H1 (cell line): Measurements from ENCODE around the gene AHRR. TPM values are rescaled to one million over a fixed set of nuclear protein-coding genes. Genes with fewer than 3 reads are reported as not detected.
"Not testable (repeated sequence)": the region's sequence is repeated elsewhere in the genome, so short reads cannot be mapped to it uniquely, and the experiment has no call there.

Source experiments
- CTCF ChIA-PET: fragments of 300-600 bp; sonication (Branson Sonifier 250); formaldehyde crosslinking; loops from one replicate; lab custom pipeline; 2021; ENCODE audit not compliant: partially characterized antibody; lab: Charles Lee
- POLR2A ChIA-PET: fragments of 300-600 bp; sonication (Branson Sonifier 250); formaldehyde crosslinking; loops from one replicate; lab custom pipeline; 2021; ENCODE audit warnings: inconsistent platforms; ENCODE audit not compliant: partially characterized antibody; lab: Charles Lee
- DNase-seq, 2 experiments: peaks; one replicate each; pipeline versions ENCODE4 v3.0.0 to v3.0.0-alpha.2; 2010 to 2022; ENCODE audit warnings: low spot score in 2 of 2, low read depth in 1 of 2, mixed read lengths in 1 of 2
- FAIRE-seq: peaks from 2 replicates; lab custom pipeline; 2011; peaks lifted over from hg19 to GRCh38; lab: Jason Lieb, UNC
- H2AFZ ChIP-seq: 2 replicates; pipeline ENCODE4 v1.8.1; 2012; ENCODE audit warnings: low read length, inconsistent platforms
- H2AK5ac ChIP-seq: 2 replicates; pipeline ENCODE4 v1.6.1; 2013; ENCODE audit warnings: low read depth, low read length
- H2BK120ac ChIP-seq: replicated peaks from 2 replicates; pipeline ENCODE3; 2013; ENCODE audit warnings: low read depth, low read length, inconsistent platforms
- H2BK12ac ChIP-seq: 2 replicates; pipeline ENCODE4 v1.6.1; 2013; ENCODE audit warnings: low read depth, low read length
- H2BK15ac ChIP-seq: 2 replicates; pipeline ENCODE4 v1.6.1; 2013; ENCODE audit warnings: low read length
- H2BK20ac ChIP-seq: 2 replicates; pipeline ENCODE4 v1.6.1; 2013; ENCODE audit warnings: low read length
- H2BK5ac ChIP-seq: 2 replicates; pipeline ENCODE4 v1.6.1; 2013; ENCODE audit warnings: low read depth, low read length
- H3K14ac ChIP-seq: 2 replicates; pipeline ENCODE4 v1.6.1; 2013; ENCODE audit warnings: inconsistent platforms; ENCODE audit not compliant: insufficient read length
- H3K18ac ChIP-seq: 2 replicates; pipeline ENCODE4 v1.6.1; 2013; ENCODE audit warnings: low read length; ENCODE audit errors: extremely low read depth
- H3K23ac ChIP-seq: 2 replicates; pipeline ENCODE4 v1.6.1; 2013; ENCODE audit warnings: inconsistent platforms; ENCODE audit not compliant: insufficient read length
- H3K23me2 ChIP-seq: 2 replicates; pipeline ENCODE4 v1.6.1; 2013; ENCODE audit warnings: low read depth, low read length
- H3K27ac ChIP-seq: 2 replicates; pipeline ENCODE4 v1.6.1; 2011; ENCODE audit warnings: low read depth, low read length, inconsistent platforms
- H3K27me3 ChIP-seq, 4 experiments: replicated peaks in 1 of 4; 1 replicate in 1 of 4; 2 replicates in 3 of 4; pipeline versions ENCODE4 v1.6.1 to v1.8.1; 2011 to 2013; ENCODE audit warnings: low read length in 3 of 4, mild to moderate bottlenecking in 3 of 4, inconsistent platforms in 2 of 4, mixed read lengths in 2 of 4, moderate library complexity in 1 of 4; ENCODE audit not compliant: control insufficient read depth in 3 of 4, insufficient read depth in 3 of 4; ENCODE audit errors: extremely low read depth in 1 of 4
- H3K36me3 ChIP-seq, 4 experiments: 2 replicates each; pipeline versions ENCODE4 v1.6.1 to v1.8.1; 2011 to 2013; ENCODE audit warnings: mild to moderate bottlenecking in 4 of 4, low read length in 3 of 4, moderate library complexity in 2 of 4, control low read depth in 1 of 4, inconsistent platforms in 1 of 4; ENCODE audit not compliant: insufficient read depth in 4 of 4, control insufficient read depth in 2 of 4
- H3K4ac ChIP-seq: replicated peaks from 2 replicates; pipeline ENCODE3; 2013; ENCODE audit warnings: low read length, low read depth, mixed read lengths, inconsistent platforms; ENCODE audit not compliant: insufficient read length
- H3K4me1 ChIP-seq, 4 experiments: replicated peaks in 1 of 4; 1 replicate in 1 of 4; 2 replicates in 3 of 4; pipeline versions ENCODE4 v1.6.1 to v1.8.1; 2011 to 2013; ENCODE audit warnings: low read length in 3 of 4, inconsistent platforms in 2 of 4, mixed read lengths in 1 of 4; ENCODE audit not compliant: insufficient read depth in 4 of 4, control insufficient read depth in 3 of 4
- H3K4me2 ChIP-seq, 2 experiments: 2 replicates each; pipeline versions ENCODE4 v1.6.1 to v1.8.1; 2011 to 2013; ENCODE audit warnings: low read depth in 2 of 2, low read length in 2 of 2, control low read depth in 1 of 2, inconsistent platforms in 1 of 2, mild to moderate bottlenecking in 1 of 2; ENCODE audit not compliant: insufficient read depth in 1 of 2
- H3K4me3 ChIP-seq, 4 experiments: fragments of 200-600, 300-600 bp in 1 of 4; sonication (generic), shearing (Covaris generic), sonication (Bioruptor Twin) in 1 of 4; 2 replicates each; pipeline versions ENCODE4 v1.5.1 to v1.8.1; 2011 to 2016; ENCODE audit warnings: low read length in 4 of 4, low read depth in 3 of 4, control low read depth in 2 of 4, inconsistent platforms in 2 of 4, mild to moderate bottlenecking in 2 of 4, mixed read lengths in 1 of 4, moderate library complexity in 1 of 4; ENCODE audit not compliant: insufficient read depth in 2 of 4; ENCODE audit errors: extremely low read depth in 1 of 4
- H3K56ac ChIP-seq: replicated peaks from 2 replicates; pipeline ENCODE3; 2013; ENCODE audit warnings: low read depth, mild to moderate bottlenecking, mixed read lengths, low read length, inconsistent platforms; ENCODE audit not compliant: insufficient read length
- H3K79me1 ChIP-seq: 2 replicates; pipeline ENCODE4 v1.6.1; 2013; ENCODE audit warnings: low read depth, low read length, control low read depth
- H3K79me2 ChIP-seq, 2 experiments: 2 replicates each; pipeline versions ENCODE4 v1.6.1 to v1.8.1; 2012 to 2013; ENCODE audit warnings: low read length in 2 of 2, mild to moderate bottlenecking in 2 of 2, inconsistent platforms in 1 of 2; ENCODE audit not compliant: insufficient read depth in 2 of 2, control insufficient read depth in 1 of 2
- H3K9ac ChIP-seq, 4 experiments: replicated peaks in 1 of 4; 1 replicate in 1 of 4; 2 replicates in 3 of 4; pipeline versions ENCODE4 v1.6.1 to v1.8.1; 2011 to 2013; ENCODE audit warnings: low read depth in 3 of 4, low read length in 3 of 4, control low read depth in 2 of 4, mild to moderate bottlenecking in 2 of 4, moderate library complexity in 2 of 4, inconsistent platforms in 1 of 4; ENCODE audit errors: extremely low read depth in 1 of 4
- H3K9me3 ChIP-seq, 2 experiments: 2 replicates each; pipeline versions ENCODE4 v1.6.1 to v1.8.1; 2012 to 2013; ENCODE audit warnings: mild to moderate bottlenecking in 2 of 2, moderate library complexity in 2 of 2, control low read depth in 1 of 2, inconsistent platforms in 1 of 2, low read depth in 1 of 2, low read length in 1 of 2, mixed read lengths in 1 of 2; ENCODE audit not compliant: insufficient read depth in 2 of 2
- H4K20me1 ChIP-seq, 2 experiments: replicated peaks in 1 of 2; 2 replicates each; pipeline versions ENCODE3 to v1.8.1; 2011 to 2013; ENCODE audit warnings: inconsistent platforms in 2 of 2, low read length in 2 of 2, mild to moderate bottlenecking in 1 of 2; ENCODE audit not compliant: insufficient read depth in 2 of 2, control insufficient read depth in 1 of 2
- H4K5ac ChIP-seq: 2 replicates; pipeline ENCODE4 v1.6.1; 2013; ENCODE audit warnings: low read length, low read depth, mixed read lengths, inconsistent platforms; ENCODE audit not compliant: insufficient read length
- H4K8ac ChIP-seq: 2 replicates; pipeline ENCODE4 v1.8.0; 2013; ENCODE audit warnings: mild to moderate bottlenecking, moderate library complexity, low read length, inconsistent platforms; ENCODE audit not compliant: insufficient read depth; ENCODE audit errors: extremely low read depth
- H4K91ac ChIP-seq: replicated peaks from 2 replicates; pipeline ENCODE3; 2013; ENCODE audit warnings: low read length, mixed read lengths, inconsistent platforms; ENCODE audit not compliant: insufficient read length
- WGBS, 2 experiments: shearing (Covaris generic) in 1 of 2; methylation state at CpG; one replicate each; pipeline versions ENCODE4 v1.1.6 to v1.1.7; 2013 to 2015; ENCODE audit warnings: low lambda C conversion rate in 2 of 2, mixed read lengths in 2 of 2, inconsistent platforms in 1 of 2, low coverage in 1 of 2, missing lambda C conversion rate in 1 of 2; ENCODE audit not compliant: insufficient replicate concordance in 2 of 2, insufficient coverage in 1 of 2, insufficient read length in 1 of 2; ENCODE audit errors: extremely low coverage in 1 of 2, missing lambda C conversion rate in 1 of 2; 5-methylcytosine and 5-hydroxymethylcytosine counted together
- polyA plus RNA-seq, 7 experiments: library from polyadenylated mRNA; depleted of rRNA in 3 of 7; stranded (reverse) in 5 of 7; unstranded in 2 of 7; fragments of >200 nt in 5 of 7; fragments of 200-250 nt in 2 of 7; gene quantifications; 1 replicate in 5 of 7; 2 replicates in 1 of 7; 4 replicates in 1 of 7; pipeline versions ENCODE4 v1.2.1 to v1.2.3, GENCODE V29; 2011 to 2013; ENCODE audit warnings: missing spikeins in 2 of 7, mixed read lengths in 2 of 7
- total RNA-seq: library from RNA; stranded (reverse); fragmentation: NEBNext Ultra II Directional; extraction: Animal tissue kit (Norgen Biotek cat#: 25700); gene quantifications from 2 replicates; pipeline ENCODE4 v1.2.1, GENCODE V29; 2021

The AHRR gene
- total and polyA plus RNA-seq, 2 of the 8 experiments (the other 6 are each of a cell fraction or from before 2014, with no cell fraction given), result 0.41 to 0.80 TPM

DNA sequence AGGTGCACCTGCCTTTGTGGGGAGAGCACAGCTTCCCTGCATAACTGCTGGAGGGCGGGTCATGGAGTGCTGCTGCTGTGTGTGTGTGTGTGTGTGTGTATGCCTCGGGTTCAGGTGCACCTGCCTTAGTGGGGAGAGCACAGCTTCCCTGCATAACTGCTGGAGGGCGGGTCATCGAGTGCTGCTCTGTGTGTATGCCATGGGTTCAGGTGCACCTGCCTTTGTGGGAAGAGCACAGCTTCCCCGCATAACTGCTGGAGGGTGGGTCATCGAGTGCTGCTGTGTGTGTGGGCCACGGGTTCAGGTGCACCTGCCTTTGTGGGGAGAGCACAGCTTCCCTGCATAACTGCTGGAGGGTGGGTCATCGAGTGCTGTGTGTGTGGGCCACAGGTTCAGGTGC is 19.1 kb upstream of the AHRR start:
- H3K27ac ChIP-seq, H3K56ac ChIP-seq, H3K4me3 ChIP-seq, H2BK12ac ChIP-seq, H3K14ac ChIP-seq, H4K8ac ChIP-seq, H3K18ac ChIP-seq, H3K9me3 ChIP-seq, H2AK5ac ChIP-seq, H2BK20ac ChIP-seq, H3K23ac ChIP-seq, H4K5ac ChIP-seq, H2BK5ac ChIP-seq, H4K91ac ChIP-seq, H3K23me2 ChIP-seq, H4K20me1 ChIP-seq, H3K79me1 ChIP-seq, DNase-seq, H2AFZ ChIP-seq, H3K4ac ChIP-seq, H2BK120ac ChIP-seq, H3K9ac ChIP-seq, H3K36me3 ChIP-seq, H3K4me2 ChIP-seq, FAIRE-seq, H3K27me3 ChIP-seq: not testable (repeated sequence)
- H2BK15ac ChIP-seq, result 0 out of 2 replicates have a peak overlapping the region, but pooled peaks have one; percentile 46
- ChIA-PET CTCF (interaction anchor here (1.7 to 2.1 kb wide), 3 partner anchors 10 to 18 kb away, joined by 3 to 8 read pairs (median 6); no protein-coding TSS in a partner anchor), POLR2A (interaction anchor here (0.6 to 1.8 kb wide), 8 partner anchors 10 to 255 kb away, joined by 3 to 8 read pairs (median 3); partner anchors contain the start of gene AHRR)
- H3K4me1 ChIP-seq, result peaks cover 0 to 12% (median 5%) of the 10 kb centered on the region in 4 experiments; a peak in 3 of 7 replicates
- peaks cover 0 to 10% of the 10 kb centered on the region in 2 experiments; a peak in 1 of 4 replicates for H3K79me2 ChIP-seq
- WGBS, 2 experiments, result 90% methylated on average over 8 of the region's 8 CpGs; no CpG with 5 or more reads in 1 of the 2 experiments
